ENCODE results near the gene KCNJ18.
"Not testable (repeated sequence)": the region's sequence is repeated elsewhere in the genome, so short reads cannot be mapped to it uniquely, and the experiment has no call there.

Gene KCNJ18

GRCh38 chr17:21679256-21680146, 12.8 kb upstream of the KCNJ18 start:
- Histone ChIP-seq H3K27me3 (ENCODE audit: insufficient read depth, low read depth) (no peaks in the 10 kb centered on the region), H3K9ac (no peak overlapping the region), H3K79me2 (ENCODE audit: insufficient read depth, low read depth) (no peaks in the 10 kb centered on the region), H2AFZ (ENCODE audit: low read depth) (no peak overlapping the region), H4K20me1 (ENCODE audit: insufficient read depth) (no peaks in the 10 kb centered on the region), H3K4me2 (no peak overlapping the region), H3K36me3 (ENCODE audit: insufficient read depth) (no peaks in the 10 kb centered on the region), H3K4me1 (ENCODE audit: low read depth, poor library complexity, severe bottlenecking) (no peaks in the 10 kb centered on the region), H3K4me3 (IDR thresholded peaks at IDR 0.05; ENCODE audit: insufficient read depth, low read depth, low read length) (no peak overlapping the region), H3K27ac (no peak overlapping the region)
- TF ChIP-seq CTCF (conservative IDR thresholded peaks at IDR 0.05; ENCODE audit: low read depth, low read length), result no peak

- no peak overlapping the region for H3K9ac ChIP-seq
- H3K79me2 ChIP-seq (ENCODE audit: insufficient read depth, low read depth), result no peaks in the 10 kb centered on the region
- H3K4me1 ChIP-seq (ENCODE audit: low read depth, poor library complexity, severe bottlenecking), result no peaks in the 10 kb centered on the region
- H4K20me1 ChIP-seq (ENCODE audit: insufficient read depth), result no peaks in the 10 kb centered on the region
- no peak overlapping the region for H2AFZ ChIP-seq (ENCODE audit: low read depth)
- H3K27ac ChIP-seq, result no peak overlapping the region
- no peak overlapping the region for H3K4me3 ChIP-seq (IDR thresholded peaks at IDR 0.05; ENCODE audit: insufficient read depth, low read depth, low read length)
- no peaks in the 10 kb centered on the region for H3K36me3 ChIP-seq (ENCODE audit: insufficient read depth)
- no peak for TF ChIP-seq CTCF (conservative IDR thresholded peaks at IDR 0.05; ENCODE audit: low read depth, low read length)
- no peaks in the 10 kb centered on the region for H3K27me3 ChIP-seq (ENCODE audit: insufficient read depth, low read depth)
- no peak overlapping the region for H3K4me2 ChIP-seq
Measured at GRCh38 chr17:21680366-21680765, 12.0 kb upstream of the KCNJ18 start.

- not testable (repeated sequence) for H2AFZ ChIP-seq (ENCODE audit: low read depth); H3K36me3 ChIP-seq (ENCODE audit: insufficient read depth); H3K27me3 ChIP-seq (ENCODE audit: insufficient read depth, low read depth); H3K4me3 ChIP-seq (IDR thresholded peaks at IDR 0.05; ENCODE audit: insufficient read depth, low read depth, low read length); H3K4me1 ChIP-seq (ENCODE audit: low read depth, poor library complexity, severe bottlenecking); H3K9ac ChIP-seq; H3K4me2 ChIP-seq; H4K20me1 ChIP-seq (ENCODE audit: insufficient read depth); H3K79me2 ChIP-seq (ENCODE audit: insufficient read depth, low read depth); H3K27ac ChIP-seq
Measured at GRCh38 chr17:21680850-21681351, 11.4 kb upstream of the KCNJ18 start.

GRCh38 chr17:21681576-21681975, 10.7 kb upstream of the KCNJ18 start:
- not testable (repeated sequence) for H3K4me1 ChIP-seq (ENCODE audit: low read depth, poor library complexity, severe bottlenecking); H3K9ac ChIP-seq; H3K36me3 ChIP-seq (ENCODE audit: insufficient read depth); H2AFZ ChIP-seq (ENCODE audit: low read depth); H4K20me1 ChIP-seq (ENCODE audit: insufficient read depth); H3K4me3 ChIP-seq (IDR thresholded peaks at IDR 0.05; ENCODE audit: insufficient read depth, low read depth, low read length); H3K27ac ChIP-seq; H3K79me2 ChIP-seq (ENCODE audit: insufficient read depth, low read depth); H3K27me3 ChIP-seq (ENCODE audit: insufficient read depth, low read depth); H3K4me2 ChIP-seq

GRCh38 chr17:21682130-21682529, 10.2 kb upstream of the KCNJ18 start:
- not testable (repeated sequence) for H3K27ac ChIP-seq; H3K27me3 ChIP-seq (ENCODE audit: insufficient read depth, low read depth); H3K4me2 ChIP-seq; H2AFZ ChIP-seq (ENCODE audit: low read depth); H3K4me3 ChIP-seq (IDR thresholded peaks at IDR 0.05; ENCODE audit: insufficient read depth, low read depth, low read length); H3K36me3 ChIP-seq (ENCODE audit: insufficient read depth); H3K4me1 ChIP-seq (ENCODE audit: low read depth, poor library complexity, severe bottlenecking); H4K20me1 ChIP-seq (ENCODE audit: insufficient read depth); H3K9ac ChIP-seq; H3K79me2 ChIP-seq (ENCODE audit: insufficient read depth, low read depth)

- H3K4me3 ChIP-seq (IDR thresholded peaks at IDR 0.05; ENCODE audit: insufficient read depth, low read depth, low read length); H3K36me3 ChIP-seq (ENCODE audit: insufficient read depth); H3K4me2 ChIP-seq: not testable (repeated sequence)
Measured at GRCh38 chr17:21683142-21683712, 9.1 kb upstream of the KCNJ18 start.

GRCh38 chr17:21683897-21684296, 8.4 kb upstream of the KCNJ18 start:
- H4K20me1 ChIP-seq (ENCODE audit: insufficient read depth); H3K79me2 ChIP-seq (ENCODE audit: insufficient read depth, low read depth); H3K27ac ChIP-seq; H3K36me3 ChIP-seq (ENCODE audit: insufficient read depth); H3K4me3 ChIP-seq (IDR thresholded peaks at IDR 0.05; ENCODE audit: insufficient read depth, low read depth, low read length); H3K9ac ChIP-seq; H3K4me1 ChIP-seq (ENCODE audit: low read depth, poor library complexity, severe bottlenecking); H3K4me2 ChIP-seq; H3K27me3 ChIP-seq (ENCODE audit: insufficient read depth, low read depth); H2AFZ ChIP-seq (ENCODE audit: low read depth): not testable (repeated sequence)

More at GRCh38 chr17:21683142-21683712, 9.1 kb upstream of the KCNJ18 start:
- not testable (repeated sequence) for H4K20me1 ChIP-seq (ENCODE audit: insufficient read depth); H3K27ac ChIP-seq; H2AFZ ChIP-seq (ENCODE audit: low read depth); H3K79me2 ChIP-seq (ENCODE audit: insufficient read depth, low read depth); H3K9ac ChIP-seq; H3K4me1 ChIP-seq (ENCODE audit: low read depth, poor library complexity, severe bottlenecking); H3K27me3 ChIP-seq (ENCODE audit: insufficient read depth, low read depth)

- H3K9ac ChIP-seq; H3K4me1 ChIP-seq (ENCODE audit: low read depth, poor library complexity, severe bottlenecking); H3K4me3 ChIP-seq (IDR thresholded peaks at IDR 0.05; ENCODE audit: insufficient read depth, low read depth, low read length); H4K20me1 ChIP-seq (ENCODE audit: insufficient read depth); H3K27me3 ChIP-seq (ENCODE audit: insufficient read depth, low read depth); H3K4me2 ChIP-seq; H3K36me3 ChIP-seq (ENCODE audit: insufficient read depth); H3K27ac ChIP-seq; H2AFZ ChIP-seq (ENCODE audit: low read depth); H3K79me2 ChIP-seq (ENCODE audit: insufficient read depth, low read depth): not testable (repeated sequence)
Measured at GRCh38 chr17:21684384-21684783, 7.9 kb upstream of the KCNJ18 start.
